OCI-LY1 (cell line): Measurements from ENCODE around the gene AJAP1.

ENCODE experiments used
- EZH2 ChIP-seq: fragments of 200-600 bp; sonication (generic), shearing (Covaris generic); IDR thresholded peaks from 2 replicates; pipeline ENCODE4 v1.8.0; 2017; ENCODE audit warnings: borderline replicate concordance, mixed run types, mild to moderate bottlenecking, antibody characterized with exemption, low read length, moderate library complexity, mixed read lengths
- TF ChIP-seq, protein P1 (sequence below): fragments of 200-600 bp; sonication (generic), shearing (Covaris generic); IDR thresholded peaks from 2 replicates; pipeline ENCODE4 v1.5.1; 2017; ENCODE audit warnings: mild to moderate bottlenecking, antibody characterized with exemption, low read length, moderate library complexity, mixed read lengths

DNA sequence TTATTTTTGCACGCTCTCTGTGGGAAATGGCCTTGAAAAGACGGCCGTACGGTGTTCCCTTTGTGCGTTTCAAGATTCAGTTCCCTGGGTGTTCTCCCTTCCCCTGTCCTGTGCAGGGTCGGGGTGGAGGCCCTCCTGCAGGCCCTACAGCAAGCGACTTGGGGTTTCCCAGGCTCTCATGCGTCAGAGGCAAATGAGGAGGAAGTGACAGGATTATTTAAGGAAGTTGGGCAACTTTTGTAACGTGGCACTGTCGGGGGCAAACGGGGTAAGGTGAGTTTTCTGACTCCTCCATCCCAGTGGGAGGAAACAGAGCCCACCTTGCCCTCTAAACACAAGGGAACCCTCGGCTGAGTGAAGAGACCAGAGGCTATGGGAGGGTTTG, 16.1 kb upstream of the AJAP1 start:
- TF ChIP-seq, protein P1, sequence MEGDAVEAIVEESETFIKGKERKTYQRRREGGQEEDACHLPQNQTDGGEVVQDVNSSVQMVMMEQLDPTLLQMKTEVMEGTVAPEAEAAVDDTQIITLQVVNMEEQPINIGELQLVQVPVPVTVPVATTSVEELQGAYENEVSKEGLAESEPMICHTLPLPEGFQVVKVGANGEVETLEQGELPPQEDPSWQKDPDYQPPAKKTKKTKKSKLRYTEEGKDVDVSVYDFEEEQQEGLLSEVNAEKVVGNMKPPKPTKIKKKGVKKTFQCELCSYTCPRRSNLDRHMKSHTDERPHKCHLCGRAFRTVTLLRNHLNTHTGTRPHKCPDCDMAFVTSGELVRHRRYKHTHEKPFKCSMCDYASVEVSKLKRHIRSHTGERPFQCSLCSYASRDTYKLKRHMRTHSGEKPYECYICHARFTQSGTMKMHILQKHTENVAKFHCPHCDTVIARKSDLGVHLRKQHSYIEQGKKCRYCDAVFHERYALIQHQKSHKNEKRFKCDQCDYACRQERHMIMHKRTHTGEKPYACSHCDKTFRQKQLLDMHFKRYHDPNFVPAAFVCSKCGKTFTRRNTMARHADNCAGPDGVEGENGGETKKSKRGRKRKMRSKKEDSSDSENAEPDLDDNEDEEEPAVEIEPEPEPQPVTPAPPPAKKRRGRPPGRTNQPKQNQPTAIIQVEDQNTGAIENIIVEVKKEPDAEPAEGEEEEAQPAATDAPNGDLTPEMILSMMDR = no peak
- no peak for TF ChIP-seq EZH2
